Esophagus mucosa (tissue), 1 donor: Measurements from ENCODE around the gene TTYH2. TPM values are rescaled to one million over a fixed set of nuclear protein-coding genes. Genes with fewer than 3 reads are reported as not detected.
A peak's percentile ranks its signal among the peaks of the same experiment; 100 is the strongest.
"Not testable (repeated sequence)": the region's sequence is repeated elsewhere in the genome, so short reads cannot be mapped to it uniquely, and the experiment has no call there.

Experiments
- ATAC-seq: fragments of 200-7000 bp; cut with Tn5 transposase; one replicate; pipeline ENCODE4 v1.9.1; 2020
- total RNA-seq: library from RNA; stranded (reverse); gene quantifications from one replicate; pipeline ENCODE4 v1.2.4, GENCODE V29; 2023
- donor health status: DM: yes; HTN: yes; CAD: no.

TTYH2 gene
- total RNA-seq, 1 donor from 2014 or later, result 0.88 TPM

GRCh38 chr17:74267987-74268499 is 54.7 kb downstream of the TTYH2 start:
- ATAC-seq, result no peak

DNA sequence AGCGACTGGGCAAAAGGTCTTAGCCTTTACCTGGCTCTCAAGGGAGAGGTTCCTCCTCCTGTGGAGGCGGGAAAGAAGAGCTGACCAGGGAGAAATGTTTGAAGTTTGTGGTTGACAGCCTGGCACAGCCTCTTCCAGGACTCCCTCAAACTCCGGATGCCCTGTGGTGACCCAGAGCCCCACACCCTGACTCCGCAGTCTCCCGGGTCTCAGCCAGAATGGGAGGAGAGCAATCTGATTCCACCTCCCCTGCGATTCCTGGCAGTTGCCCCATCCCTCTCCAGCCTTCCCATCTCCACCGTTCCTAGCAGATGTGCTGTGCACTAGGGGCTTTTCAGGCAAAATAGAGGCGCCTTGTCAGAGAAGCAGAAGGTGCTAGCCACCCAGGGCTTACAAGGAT is 55.2 kb downstream of the TTYH2 start:
- no peak for ATAC-seq

- no peak for ATAC-seq
Measured at GRCh38 chr17:74270333-74270732, 57.0 kb downstream of the TTYH2 start.

GRCh38 chr17:74271281-74271680 is 57.9 kb downstream of the TTYH2 start:
- ATAC-seq, result no peak

DNA sequence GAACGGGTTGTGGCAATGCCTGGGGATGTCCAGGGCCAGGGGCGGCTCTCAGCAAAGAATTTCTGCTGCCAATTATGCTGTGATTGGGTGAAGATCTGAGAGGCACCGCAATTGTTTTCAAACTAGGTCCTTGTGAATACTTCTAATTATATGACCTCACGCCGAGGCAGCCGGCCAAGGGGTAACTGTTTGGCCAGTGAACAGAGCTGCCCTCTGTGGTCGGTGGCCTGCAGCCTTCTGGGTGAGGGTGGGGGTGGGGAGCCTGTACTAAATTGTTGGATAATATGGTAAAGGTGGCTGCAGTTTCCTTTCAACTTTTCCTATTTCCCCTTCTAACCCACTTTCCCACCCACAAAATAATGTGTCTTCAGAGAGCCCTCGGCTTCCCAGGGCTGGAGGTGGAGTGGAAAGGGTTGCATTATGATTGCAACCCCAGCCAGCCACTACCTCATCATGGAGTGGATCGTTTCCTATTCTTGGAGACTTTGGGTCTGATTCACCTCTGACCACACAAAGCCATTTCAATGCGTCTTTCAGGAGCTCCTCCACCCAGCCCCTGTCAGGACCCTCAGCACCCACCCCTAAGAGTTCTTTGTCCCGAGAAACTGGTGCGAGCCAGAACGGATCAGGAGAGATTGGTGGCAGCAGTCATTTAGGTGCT is 58.7 kb downstream of the TTYH2 start:
- ATAC-seq, result no peak

GRCh38 chr17:74272731-74273201 is 59.4 kb downstream of the TTYH2 start:
- no peak for ATAC-seq

- ATAC-seq, result no peak
Measured at GRCh38 chr17:74274060-74274708, 60.8 kb downstream of the TTYH2 start, which contains the start of gene DNAI2. TSS of gene DNAI2 (plus strand) at chr17:74274234. CDS start at chr17:74281818, 7,584 bp downstream.

- no peak for ATAC-seq
Measured at GRCh38 chr17:74274709-74275340, 61.5 kb downstream of the TTYH2 start.

GRCh38 chr17:74276051-74276476 is 62.7 kb downstream of the TTYH2 start:
- ATAC-seq, result no peak

GRCh38 chr17:74276541-74277009 is 63.2 kb downstream of the TTYH2 start:
- no peak for ATAC-seq

DNA sequence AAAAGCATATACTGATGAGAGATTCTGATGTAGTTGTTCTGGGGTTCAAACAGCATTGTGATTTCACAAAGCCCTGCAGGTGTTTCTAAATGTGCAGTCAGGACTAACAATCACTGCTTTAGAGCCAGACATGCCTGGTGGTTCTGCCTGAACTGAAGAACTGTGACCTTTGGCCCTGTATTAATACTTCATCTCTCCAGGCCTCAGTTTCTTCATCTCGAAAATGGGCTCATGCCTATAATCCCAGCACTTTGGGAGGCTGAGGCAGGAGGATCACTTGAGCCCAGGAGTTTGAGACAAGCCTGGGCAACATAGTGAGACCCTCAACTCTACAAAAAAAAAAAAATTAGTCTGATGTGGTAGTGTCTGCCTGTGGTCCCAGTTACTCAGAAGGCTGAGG is 64.6 kb downstream of the TTYH2 start:
- ATAC-seq, result no peak

GRCh38 chr17:74279617-74280016 is 66.2 kb downstream of the TTYH2 start:
- not testable (repeated sequence) for ATAC-seq

GRCh38 chr17:74280093-74280513 is 66.7 kb downstream of the TTYH2 start:
- no peak for ATAC-seq

GRCh38 chr17:74281799-74282198 is 68.4 kb downstream of the TTYH2 start:
- ATAC-seq, result no peak

DNA sequence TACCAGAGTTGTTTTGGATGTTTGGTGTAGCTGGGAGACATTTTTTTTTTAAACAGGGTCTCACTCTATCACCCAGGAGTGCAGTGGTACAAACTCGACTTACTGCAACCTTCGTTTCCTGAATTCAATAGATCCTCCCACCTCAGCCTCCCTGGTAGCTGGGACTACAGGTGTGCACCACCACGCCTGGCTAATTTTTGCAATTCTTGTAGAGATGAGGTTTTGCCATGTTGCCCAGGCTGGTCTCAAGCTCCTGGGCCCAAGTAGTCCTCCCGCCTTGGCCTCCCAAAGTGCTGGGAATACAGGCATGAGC is 68.9 kb downstream of the TTYH2 start:
- not testable (repeated sequence) for ATAC-seq

- no peak for ATAC-seq
Measured at GRCh38 chr17:74282587-74283370, 69.4 kb downstream of the TTYH2 start.

- ATAC-seq, result no peak
Measured at GRCh38 chr17:74283371-74283673, 70.0 kb downstream of the TTYH2 start.

DNA sequence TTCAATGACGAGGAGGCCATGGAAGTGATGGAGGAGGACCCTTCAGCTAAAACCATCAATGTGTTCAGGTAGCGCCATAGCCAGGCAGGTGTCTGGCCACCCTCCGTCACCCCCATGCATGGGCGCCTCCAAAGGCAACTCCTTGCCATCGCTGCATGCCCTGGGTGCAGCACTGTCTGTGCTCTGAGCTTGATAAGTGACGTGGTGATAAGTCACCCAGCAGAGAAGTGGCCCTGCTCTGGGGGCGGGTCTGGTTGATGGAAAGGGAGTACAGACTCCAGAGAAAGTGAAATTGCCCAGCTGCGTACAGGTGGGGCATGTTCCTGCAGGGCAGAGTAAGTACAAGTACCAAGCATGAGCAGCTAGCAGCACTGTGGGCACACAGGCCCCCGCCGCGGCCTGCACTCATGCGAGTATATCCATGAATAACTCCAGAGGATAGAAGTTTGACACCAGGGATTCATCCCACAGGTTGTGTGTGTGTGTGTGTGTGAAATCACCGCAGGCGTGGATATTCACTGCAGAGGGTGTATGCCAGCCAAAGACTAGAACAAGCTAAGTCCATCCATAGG is 73.7 kb downstream of the TTYH2 start:
- ATAC-seq, result no peak

GRCh38 chr17:74288785-74289184 is 75.4 kb downstream of the TTYH2 start:
- peak; percentile 31 for ATAC-seq

DNA sequence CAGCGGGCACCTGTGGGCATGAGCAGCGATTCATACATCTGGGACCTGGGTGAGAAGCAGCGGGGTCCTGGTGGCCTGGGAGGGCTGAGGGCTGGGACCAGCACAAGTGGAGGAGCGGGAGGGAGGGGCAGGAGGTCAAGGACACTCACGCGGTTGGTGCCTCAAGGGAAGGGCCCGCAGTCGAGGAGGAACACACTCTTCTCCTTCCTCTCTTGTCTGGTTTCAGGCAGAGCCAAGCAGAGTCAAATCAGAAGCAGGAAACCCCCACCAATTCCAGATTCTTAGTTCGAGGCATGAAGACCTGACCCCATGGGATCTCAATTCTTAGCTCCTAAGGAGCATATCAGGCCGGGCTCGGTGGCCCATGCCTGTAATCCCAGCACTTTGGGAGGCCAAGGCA is 76.3 kb downstream of the TTYH2 start:
- no peak for ATAC-seq

GRCh38 chr17:74290340-74290739 is 77.0 kb downstream of the TTYH2 start:
- ATAC-seq, result peak; percentile 55

DNA sequence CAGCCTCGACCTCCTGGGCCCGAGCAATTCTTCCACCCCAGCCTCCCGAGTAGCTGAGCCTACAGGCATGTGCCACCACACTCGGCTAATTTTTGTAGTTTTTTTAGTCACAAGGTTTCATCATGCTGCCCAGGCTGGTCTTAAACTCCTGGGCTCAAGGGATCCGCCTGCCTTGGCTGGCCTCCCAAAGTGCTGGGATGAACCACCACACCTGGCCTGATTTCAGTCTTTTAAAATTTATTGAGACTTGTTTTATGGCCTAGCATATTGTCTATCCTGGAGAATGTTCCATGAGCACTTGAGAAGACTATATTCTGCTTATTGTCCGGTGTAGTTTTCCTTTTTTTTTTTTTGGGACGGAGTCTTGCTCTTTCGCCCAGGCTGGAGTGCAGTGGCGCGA is 79.1 kb downstream of the TTYH2 start:
- no peak for ATAC-seq
